Neural cell (in vitro differentiated cells): ENCODE results near the gene NOLC1. TPM values are rescaled to one million over a fixed set of nuclear protein-coding genes. Genes with fewer than 3 reads are reported as not detected.

Experiments
- H2AFZ ChIP-seq: fragments of 200-600, 300-800 bp; sonication (generic), shearing (Covaris generic); 2 replicates; pipeline ENCODE4 v1.6.0; 2014; ENCODE audit warnings: low read depth, mild to moderate bottlenecking, antibody characterized with exemption, low read length, moderate library complexity
- H3F3A ChIP-seq: fragments of 200-600 bp; shearing (Covaris generic); 2 replicates; pipeline ENCODE4 v1.6.1; 2016; ENCODE audit warnings: mild to moderate bottlenecking, moderate library complexity, mixed read lengths, antibody characterized with exemption, low read length; ENCODE audit not compliant: insufficient read depth, poor library complexity, severe bottlenecking
- H3K27ac ChIP-seq: fragments of 200-600, 300-800 bp; sonication (generic), shearing (Covaris generic); 2 replicates; pipeline ENCODE4 v1.5.1; 2014; ENCODE audit warnings: mild to moderate bottlenecking, low read length, moderate library complexity
- H3K27me3 ChIP-seq: fragments of 300-800, 200-600 bp; sonication (generic), shearing (Covaris generic); 2 replicates; pipeline ENCODE4 v1.6.0; 2014; ENCODE audit warnings: mild to moderate bottlenecking, low read depth, low read length, moderate library complexity; ENCODE audit not compliant: insufficient read depth
- H3K36me3 ChIP-seq: fragments of 300-800, 200-600 bp; sonication (generic), shearing (Covaris generic); 2 replicates; pipeline ENCODE4 v1.5.1; 2014; ENCODE audit warnings: mild to moderate bottlenecking, antibody characterized with exemption, low read length, moderate library complexity; ENCODE audit not compliant: insufficient read depth
- H3K4me2 ChIP-seq: fragments of 300-800, 200-600 bp; sonication (generic), shearing (Covaris generic); 2 replicates; pipeline ENCODE4 v1.6.0; 2014; ENCODE audit warnings: mild to moderate bottlenecking, low read length
- H3K4me3 ChIP-seq: fragments of 300-800, 200-600 bp; sonication (generic), shearing (Covaris generic); 2 replicates; pipeline ENCODE4 v1.5.1; 2014; ENCODE audit warnings: mild to moderate bottlenecking, low read length, moderate library complexity
- H3K79me2 ChIP-seq: fragments of 200-600 bp; shearing (Covaris generic); replicated peaks from 2 replicates; pipeline ENCODE4 v1.6.0; 2014; ENCODE audit warnings: mild to moderate bottlenecking, low read length, moderate library complexity; ENCODE audit not compliant: insufficient read depth
- H3K9ac ChIP-seq: fragments of 300-800, 200-600 bp; sonication (generic), shearing (Covaris generic); 2 replicates; pipeline ENCODE4 v1.6.1; 2016; ENCODE audit warnings: mild to moderate bottlenecking, low read length, mixed read lengths
- H3K9me2 ChIP-seq: fragments of 200-600 bp; shearing (Covaris generic); 2 replicates; pipeline ENCODE4 v1.6.1; 2016; ENCODE audit warnings: mild to moderate bottlenecking, low read length, mixed read lengths; ENCODE audit not compliant: insufficient read depth
- H3K9me3 ChIP-seq: fragments of 200-600, 300-800 bp; sonication (generic), shearing (Covaris generic); 2 replicates; pipeline ENCODE4 v1.6.1; 2016; ENCODE audit warnings: mild to moderate bottlenecking, mixed run types, low read length, moderate library complexity, mixed read lengths
- H4K20me1 ChIP-seq: fragments of 200-600 bp; shearing (Covaris generic); 2 replicates; pipeline ENCODE4 v1.6.1; 2016; ENCODE audit warnings: mild to moderate bottlenecking, mixed run types; ENCODE audit not compliant: insufficient read depth
- CTCF ChIP-seq: fragments of 450-650 bp; IDR thresholded peaks from 2 replicates; pipeline ENCODE4 v1.5.1; 2014; ENCODE audit warnings: antibody characterized with exemption, mild to moderate bottlenecking, moderate library complexity; ENCODE audit not compliant: poor library complexity, severe bottlenecking
- EP300 ChIP-seq: fragments of 450-650 bp; conservative IDR thresholded peaks from 2 replicates; pipeline ENCODE4 v1.6.1; 2014; ENCODE audit warnings: antibody characterized with exemption, mild to moderate bottlenecking, moderate library complexity; ENCODE audit not compliant: poor library complexity, severe bottlenecking
- EZH2 ChIP-seq: fragments of 200-600, 300-800 bp; shearing (Covaris generic), sonication (generic); IDR thresholded peaks from 2 replicates; pipeline ENCODE4 v1.6.1; 2014; ENCODE audit warnings: antibody characterized with exemption, low read length, borderline replicate concordance, mild to moderate bottlenecking; ENCODE audit not compliant: insufficient read depth, poor library complexity, severe bottlenecking
- MXI1 ChIP-seq: fragments of 450-650 bp; conservative IDR thresholded peaks from 2 replicates; pipeline ENCODE4 v1.6.1; 2014; ENCODE audit warnings: antibody characterized with exemption, mild to moderate bottlenecking; ENCODE audit not compliant: poor library complexity, severe bottlenecking
- POLR2AphosphoS5 ChIP-seq: IDR thresholded peaks from 2 replicates; pipeline ENCODE4 v1.6.1; 2012
- RAD21 ChIP-seq: fragments of 450-650 bp; conservative IDR thresholded peaks from 2 replicates; pipeline ENCODE4 v1.6.1; 2014; ENCODE audit warnings: antibody characterized with exemption, mild to moderate bottlenecking, moderate library complexity
- REST ChIP-seq: IDR thresholded peaks from 2 replicates; pipeline ENCODE4 v1.6.1; 2012; ENCODE audit warnings: borderline replicate concordance
- SMC3 ChIP-seq: fragments of 450-650 bp; conservative IDR thresholded peaks from 2 replicates; pipeline ENCODE4 v1.6.1; 2014; ENCODE audit warnings: antibody characterized with exemption, mild to moderate bottlenecking, moderate library complexity; ENCODE audit not compliant: poor library complexity
- TAF1 ChIP-seq: IDR thresholded peaks from 2 replicates; pipeline ENCODE4 v1.6.1; 2012; ENCODE audit warnings: low read depth
- polyA plus RNA-seq: library from polyadenylated mRNA; depleted of rRNA; stranded (reverse); fragments of >200 nt; gene quantifications from 2 replicates; pipeline ENCODE4 v1.2.3, GENCODE V29; 2014

The NOLC1 gene
- polyA plus RNA-seq, 1 donor from 2014 or later, result 36.0 TPM

DNA sequence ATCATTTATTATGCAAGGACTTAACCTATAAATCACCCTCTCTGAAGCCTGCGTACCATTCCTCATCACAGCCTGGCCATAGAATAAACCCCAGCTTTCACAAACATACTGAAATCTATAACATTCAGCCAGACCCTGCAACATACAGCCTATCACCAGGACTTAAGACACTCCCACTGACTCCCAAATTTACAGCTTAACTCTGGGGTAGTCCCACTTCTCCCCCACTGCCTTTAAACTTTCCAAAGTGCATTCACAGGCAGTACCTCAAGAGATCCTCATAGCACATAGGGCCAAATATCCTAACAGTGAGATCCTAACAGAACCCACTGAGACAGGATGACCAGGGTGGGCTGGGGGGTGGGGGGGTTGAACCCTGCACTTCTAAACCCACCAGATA, 35.5 kb upstream of the NOLC1 start:
- Histone ChIP-seq H3K27me3 (no peaks in the 10 kb centered on the region), H3F3A (no peaks in the 10 kb centered on the region), H3K9ac (peak overlapping the region; percentile 88), H3K9me2 (no peaks in the 10 kb centered on the region), H3K27ac (peak overlapping the region; percentile 97), H2AFZ (no peak overlapping the region), H3K4me2 (peak overlapping the region; percentile 95), H3K9me3 (no peaks in the 10 kb centered on the region), H4K20me1 (peaks cover 13% of the 10 kb centered on the region), H3K36me3 (no peaks in the 10 kb centered on the region), H3K79me2 (peaks cover 77% of the 10 kb centered on the region), H3K4me3 (peak overlapping the region; percentile 92)
- no peak for TF ChIP-seq EZH2
- TF ChIP-seq REST, result no peak
- no peak for TF ChIP-seq MXI1
- no peak for TF ChIP-seq TAF1
- no peak for TF ChIP-seq RAD21
- TF ChIP-seq EP300, result no peak
- TF ChIP-seq SMC3, result no peak
- no peak for TF ChIP-seq CTCF
- TF ChIP-seq POLR2AphosphoS5, result no peak

DNA sequence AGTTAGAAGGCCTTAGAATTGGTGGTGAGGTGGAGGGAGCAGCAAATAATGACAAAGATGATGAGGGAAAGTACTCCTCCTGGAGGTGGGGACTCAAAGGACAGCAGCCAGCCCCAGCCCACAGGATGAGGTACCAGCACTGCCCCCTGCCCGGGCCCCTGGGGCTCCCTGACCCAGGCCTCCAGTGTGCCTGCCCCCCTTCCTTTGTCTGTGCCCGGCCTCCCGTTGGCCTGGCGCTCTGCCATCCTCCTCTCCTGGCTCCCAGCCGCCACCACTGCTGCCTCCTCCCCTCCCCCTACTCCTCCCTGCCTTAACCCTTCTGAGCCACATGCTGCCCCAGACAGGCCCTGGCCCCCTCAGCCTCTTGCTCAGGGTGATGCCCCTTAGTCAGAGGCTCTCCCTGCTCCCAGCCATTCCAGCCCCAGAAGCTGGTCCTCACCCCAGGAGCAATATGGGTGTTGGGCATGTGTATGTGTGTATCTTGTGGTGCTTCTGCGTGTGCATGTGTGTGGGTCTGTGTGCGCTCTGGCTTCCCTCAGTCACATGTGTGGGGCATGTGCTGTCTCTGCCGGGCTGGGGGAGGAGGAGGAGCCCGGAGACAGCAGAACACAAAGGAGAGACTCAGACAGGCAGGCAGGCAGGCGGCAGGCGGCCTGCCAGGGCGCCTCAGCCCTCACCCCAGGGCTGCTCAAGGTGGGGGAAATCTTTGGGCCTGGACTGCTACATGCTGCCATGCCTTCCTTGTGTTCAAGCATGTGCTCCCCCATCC, 34.6 kb upstream of the NOLC1 start:
- H3K27me3 ChIP-seq, result no peaks in the 10 kb centered on the region
- peaks cover 5% of the 10 kb centered on the region for H4K20me1 ChIP-seq
- H3F3A ChIP-seq, result no peaks in the 10 kb centered on the region
- H3K4me3 ChIP-seq, result peak overlapping the region; percentile 92
- TF ChIP-seq EP300 (peak; percentile 73), SMC3 (no peak), TAF1 (peak; percentile 92), REST (peak; percentile 74), RAD21 (no peak), EZH2 (no peak), MXI1 (peak; percentile 97), POLR2AphosphoS5 (peak; percentile 91), CTCF (peak; percentile 47)
- peak overlapping the region; percentile 95 for H3K4me2 ChIP-seq
- no peaks in the 10 kb centered on the region for H3K9me3 ChIP-seq
- peak overlapping the region; percentile 7 for H2AFZ ChIP-seq
- peaks cover 68% of the 10 kb centered on the region for H3K79me2 ChIP-seq
- H3K36me3 ChIP-seq, result no peaks in the 10 kb centered on the region
- H3K9ac ChIP-seq, result peak overlapping the region; percentile 88
- H3K9me2 ChIP-seq, result no peaks in the 10 kb centered on the region
- H3K27ac ChIP-seq, result peak overlapping the region; percentile 97
